IPS-20b (cell line): ENCODE data around the gene GIMAP2.

ENCODE experiments used
- H3K27ac ChIP-seq: one replicate; pipeline ENCODE4 v1.5.1; 2013; ENCODE audit warnings: low read length
- H3K27me3 ChIP-seq: 2 replicates; pipeline ENCODE4 v1.6.1; 2013; ENCODE audit warnings: mild to moderate bottlenecking, low read length, inconsistent platforms; ENCODE audit not compliant: insufficient read depth
- H3K36me3 ChIP-seq: 2 replicates; pipeline ENCODE4 v1.6.1; 2013; ENCODE audit warnings: low read depth, mild to moderate bottlenecking, inconsistent platforms, low read length, moderate library complexity; ENCODE audit not compliant: insufficient read depth
- H3K4me1 ChIP-seq: 2 replicates; pipeline ENCODE4 v1.6.1; 2013; ENCODE audit warnings: mild to moderate bottlenecking, control low read depth, inconsistent platforms, low read length, moderate library complexity; ENCODE audit not compliant: insufficient read depth
- H3K4me3 ChIP-seq: 2 replicates; pipeline ENCODE4 v1.5.1; 2013; ENCODE audit warnings: mild to moderate bottlenecking, low read length, inconsistent platforms
- H3K9ac ChIP-seq: 2 replicates; pipeline ENCODE4 v1.6.1; 2013; ENCODE audit warnings: low read depth, mild to moderate bottlenecking, inconsistent platforms, low read length, moderate library complexity
- H3K9me3 ChIP-seq: 2 replicates; pipeline ENCODE4 v1.6.1; 2013; ENCODE audit warnings: mild to moderate bottlenecking, low read depth, low read length, inconsistent platforms; ENCODE audit not compliant: insufficient read depth

GIMAP2 gene

DNA sequence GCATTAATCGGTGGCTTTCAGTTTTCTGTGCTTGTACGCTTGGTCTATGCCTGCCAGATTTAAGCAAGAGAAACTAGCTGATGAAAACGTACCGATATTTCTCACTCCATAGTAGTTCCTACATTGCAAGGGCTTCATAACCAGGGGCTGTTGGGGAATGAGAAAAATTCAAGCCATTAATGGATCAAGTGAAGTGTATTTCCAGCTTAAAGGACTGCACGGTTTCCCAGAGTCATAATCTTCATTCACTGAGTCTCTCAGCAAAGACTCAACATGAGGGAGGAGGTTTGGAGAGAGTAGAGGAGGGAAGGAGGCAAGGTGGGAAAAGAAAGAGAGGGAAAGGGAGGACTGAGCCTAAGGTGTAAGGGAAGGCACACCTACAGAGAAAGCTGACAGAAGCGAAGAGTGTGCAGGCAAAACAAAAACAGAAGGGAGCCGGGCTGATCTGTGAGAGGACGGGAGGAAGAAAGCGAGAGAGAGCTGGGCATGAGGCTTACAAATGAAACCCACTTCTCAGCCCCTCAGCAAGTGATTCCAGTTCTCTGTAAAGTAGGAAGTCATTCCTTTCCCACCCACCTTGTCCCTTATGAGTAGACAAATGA is 625 bp downstream of the GIMAP2 start:
- Histone ChIP-seq H3K9me3 (no peaks in the 10 kb centered on the region), H3K9ac (no peak overlapping the region), H3K4me3 (no peak overlapping the region), H3K4me1 (peaks cover 4% of the 10 kb centered on the region; the same call in 1 of the 2 replicates), H3K27me3 (peaks cover 9% of the 10 kb centered on the region; the same call in 1 of the 2 replicates), H3K27ac (no peak overlapping the region), H3K36me3 (no peaks in the 10 kb centered on the region)

DNA sequence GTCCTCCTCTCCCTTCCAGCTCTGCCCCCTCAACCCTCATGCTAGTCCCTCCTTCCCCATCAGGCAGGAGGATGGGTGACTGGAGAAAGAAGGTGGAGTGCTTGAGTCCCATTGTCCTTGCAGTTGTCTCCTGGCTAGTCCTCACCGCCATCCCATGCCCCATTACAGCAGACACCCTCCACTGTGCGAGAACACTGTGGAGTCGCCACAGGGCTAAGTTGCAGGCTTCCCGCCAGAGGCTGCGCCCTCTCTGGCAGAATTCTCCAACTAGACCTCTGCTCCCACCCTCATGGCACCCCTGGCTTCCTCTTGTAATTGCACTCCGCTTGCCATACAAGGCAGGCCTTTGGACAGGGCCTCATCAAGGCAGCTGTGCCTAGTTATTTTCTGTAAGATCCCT is 3.1 kb downstream of the GIMAP2 start:
- H3K9me3 ChIP-seq, result no peaks in the 10 kb centered on the region
- no peaks in the 10 kb centered on the region for H3K36me3 ChIP-seq
- H3K4me3 ChIP-seq, result no peak overlapping the region
- no peak overlapping the region for H3K9ac ChIP-seq
- peaks cover 9% of the 10 kb centered on the region; the same call in 1 of the 2 replicates for H3K27me3 ChIP-seq
- H3K4me1 ChIP-seq, result peaks cover 4% of the 10 kb centered on the region; the same call in 1 of the 2 replicates
- no peak overlapping the region for H3K27ac ChIP-seq

DNA sequence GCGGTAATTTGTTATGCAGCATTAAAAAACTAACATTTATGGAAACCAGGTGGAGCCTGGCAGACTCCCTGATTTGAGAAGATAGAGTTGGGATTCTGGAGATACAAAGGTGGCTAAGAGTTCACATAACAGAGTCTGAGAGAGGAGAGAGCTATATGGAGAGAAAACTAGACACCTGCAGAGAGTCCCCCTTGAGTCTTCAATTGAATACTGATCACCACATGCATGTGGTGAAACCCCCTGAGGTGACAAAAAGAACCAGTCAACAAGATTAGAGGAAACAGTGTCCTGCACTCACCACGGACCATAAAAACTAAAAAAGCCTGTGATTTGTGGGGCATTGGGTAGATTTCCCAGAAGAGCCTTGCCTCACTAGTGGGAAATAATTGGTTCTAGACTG is 10.1 kb downstream of the GIMAP2 start:
- H3K36me3 ChIP-seq, result no peaks in the 10 kb centered on the region
- H3K9ac ChIP-seq, result no peak overlapping the region
- H3K4me3 ChIP-seq, result no peak overlapping the region
- peaks cover under 1% of the 10 kb centered on the region; the same call in 1 of the 2 replicates for H3K9me3 ChIP-seq
- H3K27ac ChIP-seq, result no peak overlapping the region
- peaks cover 7% of the 10 kb centered on the region; the same call in 1 of the 2 replicates for H3K27me3 ChIP-seq
- no peaks in the 10 kb centered on the region for H3K4me1 ChIP-seq

DNA sequence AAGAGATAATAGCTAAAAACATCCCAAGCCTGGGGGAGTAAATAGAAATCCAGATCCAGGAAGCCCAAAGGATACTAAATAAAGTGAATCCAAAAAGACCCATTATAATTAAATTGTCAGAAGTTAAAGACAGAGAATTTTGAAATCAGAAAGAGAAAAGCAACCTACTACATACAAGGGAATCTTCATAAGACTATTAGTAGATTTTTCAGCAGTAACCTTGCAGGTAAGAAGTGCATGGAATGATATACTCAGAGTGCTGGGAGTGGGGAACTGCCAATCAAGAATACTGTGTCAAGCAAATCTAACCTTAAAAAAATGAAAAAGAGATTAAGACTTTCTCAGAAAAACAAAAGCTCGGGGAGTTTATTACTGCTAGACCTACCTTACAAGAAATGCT is 17.7 kb downstream of the GIMAP2 start:
- Histone ChIP-seq H3K9ac (no peak overlapping the region), H3K4me1 (no peaks in the 10 kb centered on the region), H3K9me3 (peaks cover 38% of the 10 kb centered on the region), H3K36me3 (no peaks in the 10 kb centered on the region), H3K4me3 (no peak overlapping the region), H3K27ac (no peak overlapping the region), H3K27me3 (no peaks in the 10 kb centered on the region)

DNA sequence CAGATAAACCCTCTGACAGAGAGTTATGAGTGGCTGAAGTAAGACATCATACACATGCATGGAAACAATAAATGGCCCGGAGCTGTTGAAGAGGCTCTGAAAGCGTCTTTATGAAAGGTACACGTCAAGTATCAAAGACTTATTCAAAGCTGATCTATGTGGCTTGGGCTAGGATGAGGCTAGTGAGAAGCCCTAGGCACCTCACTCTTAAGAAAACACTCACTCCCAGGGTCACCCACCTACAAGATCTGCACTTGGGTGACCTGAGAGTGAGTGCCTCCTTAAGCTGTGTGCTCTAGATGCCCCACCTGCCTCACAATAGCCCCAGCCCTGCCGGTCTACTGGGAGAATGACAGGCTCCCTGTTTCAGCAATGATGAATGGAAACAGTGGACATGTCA is 29.8 kb downstream of the GIMAP2 start:
- Histone ChIP-seq H3K27ac (no peak overlapping the region), H3K4me3 (no peak overlapping the region), H3K36me3 (no peaks in the 10 kb centered on the region), H3K9ac (no peak overlapping the region), H3K4me1 (no peaks in the 10 kb centered on the region), H3K9me3 (no peaks in the 10 kb centered on the region), H3K27me3 (peaks cover 57% of the 10 kb centered on the region)

DNA sequence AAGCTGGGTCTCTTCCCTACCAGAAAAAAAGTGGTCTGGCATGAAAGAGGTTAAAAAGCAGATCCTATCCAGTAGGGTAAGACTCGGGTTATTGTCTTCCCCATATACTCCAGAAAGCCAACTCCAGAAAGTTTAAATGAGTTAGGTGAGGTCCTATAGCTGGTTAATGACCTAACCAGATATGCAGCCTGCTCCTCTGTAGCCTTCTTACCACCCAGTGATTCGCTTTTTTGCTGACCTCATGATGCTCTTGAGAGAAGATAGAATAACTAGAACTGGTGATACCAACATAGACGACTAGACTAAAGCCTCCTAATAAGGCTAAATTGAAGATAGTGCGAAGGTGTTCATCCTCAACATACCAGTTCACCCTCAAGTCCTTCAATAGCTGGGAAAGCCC is 30.2 kb downstream of the GIMAP2 start:
- no peak overlapping the region for H3K27ac ChIP-seq
- H3K4me1 ChIP-seq, result no peaks in the 10 kb centered on the region
- H3K9me3 ChIP-seq, result no peaks in the 10 kb centered on the region
- H3K27me3 ChIP-seq, result peaks cover 61% of the 10 kb centered on the region
- no peaks in the 10 kb centered on the region for H3K36me3 ChIP-seq
- no peak overlapping the region for H3K4me3 ChIP-seq
- H3K9ac ChIP-seq, result no peak overlapping the region

DNA sequence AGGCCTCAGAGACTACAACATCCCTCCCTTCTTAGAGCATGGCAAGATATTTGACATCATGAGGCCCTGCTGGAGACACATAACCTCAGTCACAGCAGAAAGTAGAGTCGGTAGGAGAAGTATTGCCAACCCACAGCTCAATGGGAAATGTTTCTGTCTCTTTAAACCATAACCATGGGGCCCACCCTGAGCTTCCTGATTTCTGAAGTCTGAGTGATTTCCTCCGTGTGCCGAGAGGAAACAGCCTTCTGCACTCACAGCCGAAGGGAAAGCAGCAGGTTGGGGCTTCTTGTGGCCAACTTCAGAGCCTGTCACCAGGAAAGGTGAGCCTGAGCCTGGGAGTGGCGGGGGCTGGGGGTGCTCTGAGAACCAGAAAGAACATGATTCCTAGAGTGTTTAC is 30.9 kb downstream of the GIMAP2 start, which contains the start of gene GIMAP1:
GIMAP1 (plus strand) TSS at position 246 of the 400 bp plus-strand sequence. CDS start 2,435 bp downstream, outside the sequence.
- Histone ChIP-seq H3K9me3 (no peaks in the 10 kb centered on the region), H3K27ac (no peak within 1 kb of the TSS), H3K27me3 (peaks cover 67% of the 10 kb centered on the region), H3K4me3 (no peak within 1 kb of the TSS), H3K9ac (no peak within 1 kb of the TSS), H3K36me3 (no peaks in the 10 kb centered on the region), H3K4me1 (no peaks in the 10 kb centered on the region)

DNA sequence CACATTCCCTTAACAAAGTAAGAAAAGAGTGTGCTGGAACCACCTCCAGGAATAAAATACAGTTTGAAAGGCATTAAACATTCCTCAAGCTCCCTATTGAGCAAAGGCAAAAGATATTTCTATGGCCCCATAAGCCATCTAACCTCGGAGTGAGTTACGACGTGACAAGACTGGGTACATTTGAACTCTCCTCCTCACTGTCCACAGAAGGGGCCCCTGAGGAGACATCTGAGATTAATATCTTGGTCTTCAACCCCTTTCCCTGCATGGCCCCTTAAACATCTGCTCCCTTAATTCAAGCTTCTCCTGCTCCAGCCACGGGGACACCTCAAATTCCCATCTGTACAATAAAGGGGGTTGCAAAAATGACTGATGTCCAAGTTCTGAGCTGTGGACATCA is 31.4 kb downstream of the GIMAP2 start:
- H3K27ac ChIP-seq, result no peak overlapping the region
- no peak overlapping the region for H3K4me3 ChIP-seq
- H3K9me3 ChIP-seq, result no peaks in the 10 kb centered on the region
- no peaks in the 10 kb centered on the region for H3K4me1 ChIP-seq
- H3K9ac ChIP-seq, result no peak overlapping the region
- peaks cover 70% of the 10 kb centered on the region for H3K27me3 ChIP-seq
- no peaks in the 10 kb centered on the region for H3K36me3 ChIP-seq

DNA sequence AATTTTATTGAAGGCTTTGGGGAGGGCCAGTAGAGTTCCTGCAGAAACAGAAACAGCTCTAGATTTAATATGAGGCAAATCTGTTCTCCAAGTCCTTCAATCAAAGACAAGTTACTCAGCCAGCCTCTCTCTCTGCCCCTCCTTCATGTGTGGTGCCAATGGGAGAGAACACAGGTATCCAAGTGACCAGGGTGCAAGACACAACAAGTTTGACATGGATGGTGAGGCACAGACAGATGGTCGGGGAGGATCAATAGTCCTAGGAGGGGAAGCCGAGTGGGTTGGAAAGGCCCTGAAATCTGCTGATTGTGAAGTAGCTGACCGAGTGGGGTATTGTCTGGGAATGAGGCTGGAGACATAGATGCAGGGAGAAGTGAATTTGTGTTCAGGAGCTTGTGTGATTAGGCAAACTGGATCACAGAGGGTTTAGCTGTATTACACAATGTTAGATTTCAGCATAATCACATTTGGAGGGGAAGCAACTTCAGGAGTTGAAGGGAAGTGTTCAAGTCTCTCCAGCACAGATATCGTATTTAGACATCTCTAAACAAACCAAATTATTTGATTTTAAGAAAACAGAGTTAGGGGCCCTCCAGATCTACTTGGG is 32.4 kb downstream of the GIMAP2 start:
- Histone ChIP-seq H3K4me3 (no peak overlapping the region), H3K27me3 (peaks cover 80% of the 10 kb centered on the region), H3K36me3 (no peaks in the 10 kb centered on the region), H3K27ac (no peak overlapping the region), H3K9ac (no peak overlapping the region), H3K9me3 (no peaks in the 10 kb centered on the region), H3K4me1 (no peaks in the 10 kb centered on the region)

DNA sequence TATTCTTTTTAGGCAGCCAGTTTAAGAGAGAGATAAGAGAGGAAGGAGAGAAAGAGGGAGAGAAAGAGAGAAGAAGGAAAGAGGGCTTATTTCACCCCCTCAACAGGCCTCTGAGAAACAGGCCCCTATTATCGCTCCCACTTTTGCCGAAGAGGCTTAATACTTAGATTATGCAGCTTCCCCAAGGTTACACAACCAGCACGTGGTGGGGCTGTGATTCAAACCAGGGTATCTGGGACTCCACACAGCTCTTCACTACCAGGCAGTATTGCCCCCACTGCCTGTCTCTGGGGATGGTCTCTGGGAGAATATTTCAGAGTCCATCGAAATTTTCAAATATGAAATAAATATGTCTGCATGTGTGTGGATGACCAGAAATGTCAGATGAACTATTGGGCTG is 33.9 kb downstream of the GIMAP2 start:
- Histone ChIP-seq H3K36me3 (no peaks in the 10 kb centered on the region), H3K27me3 (peaks cover 95% of the 10 kb centered on the region), H3K9me3 (no peaks in the 10 kb centered on the region), H3K27ac (no peak overlapping the region), H3K9ac (no peak overlapping the region), H3K4me1 (no peaks in the 10 kb centered on the region), H3K4me3 (no peak overlapping the region)

DNA sequence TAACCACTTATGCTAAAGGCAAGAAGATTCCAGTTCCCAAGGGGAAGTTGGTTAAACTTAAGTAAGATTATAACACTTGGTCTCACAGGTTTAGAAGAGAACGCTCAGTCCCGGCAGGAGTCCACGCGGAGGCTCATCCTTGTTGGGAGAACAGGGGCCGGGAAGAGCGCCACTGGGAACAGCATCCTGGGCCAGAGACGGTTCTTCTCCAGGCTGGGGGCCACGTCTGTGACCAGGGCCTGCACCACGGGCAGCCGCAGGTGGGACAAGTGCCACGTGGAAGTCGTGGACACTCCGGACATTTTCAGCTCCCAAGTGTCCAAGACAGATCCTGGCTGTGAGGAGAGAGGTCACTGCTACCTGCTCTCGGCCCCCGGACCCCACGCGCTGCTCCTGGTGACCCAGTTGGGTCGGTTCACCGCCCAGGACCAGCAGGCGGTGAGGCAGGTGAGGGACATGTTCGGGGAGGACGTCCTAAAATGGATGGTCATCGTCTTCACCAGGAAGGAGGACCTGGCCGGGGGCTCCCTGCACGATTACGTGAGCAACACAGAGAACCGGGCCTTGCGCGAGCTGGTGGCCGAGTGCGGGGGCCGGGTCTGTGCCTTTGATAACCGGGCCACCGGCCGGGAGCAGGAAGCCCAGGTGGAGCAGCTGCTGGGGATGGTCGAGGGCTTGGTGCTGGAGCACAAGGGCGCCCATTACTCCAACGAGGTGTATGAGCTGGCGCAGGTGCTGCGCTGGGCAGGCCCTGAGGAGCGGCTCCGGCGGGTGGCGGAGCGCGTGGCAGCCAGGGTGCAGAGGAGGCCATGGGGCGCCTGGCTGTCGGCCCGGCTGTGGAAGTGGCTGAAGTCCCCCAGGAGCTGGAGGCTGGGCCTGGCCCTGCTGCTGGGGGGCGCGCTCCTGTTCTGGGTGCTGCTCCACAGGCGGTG is 34.7 kb downstream of the GIMAP2 start:
- Histone ChIP-seq H3K27ac (no peak overlapping the region), H3K4me3 (no peak overlapping the region), H3K27me3 (peaks cover 95% of the 10 kb centered on the region), H3K9ac (no peak overlapping the region), H3K4me1 (no peaks in the 10 kb centered on the region), H3K36me3 (no peaks in the 10 kb centered on the region), H3K9me3 (no peaks in the 10 kb centered on the region)
